VCaP (cell line): ENCODE measurements around the gene NINL.

ENCODE experiments used
- H3K27ac ChIP-seq: fragments of 450-650 bp; 2 replicates; pipeline ENCODE4 v1.5.1; 2017
- CTCF ChIP-seq: fragments of 450-650 bp; conservative IDR thresholded peaks from 2 replicates; pipeline ENCODE4 v1.5.1; 2017; ENCODE audit warnings: mild to moderate bottlenecking, moderate library complexity

NINL gene

GRCh38 chr20:25571817-25572216, 13.5 kb downstream of the NINL start:
- TF ChIP-seq CTCF, result no peak
- peak overlapping the region; percentile 82 for H3K27ac ChIP-seq

GRCh38 chr20:25571240-25571639, 14.1 kb downstream of the NINL start:
- no peak for TF ChIP-seq CTCF
- H3K27ac ChIP-seq, result peak overlapping the region; percentile 82

GRCh38 chr20:25570148-25570530, 15.2 kb downstream of the NINL start:
- no peak for TF ChIP-seq CTCF
- H3K27ac ChIP-seq, result no peak overlapping the region

- TF ChIP-seq CTCF, result no peak
- no peak overlapping the region for H3K27ac ChIP-seq
Observed at GRCh38 chr20:25567286-25567685, 18.0 kb downstream of the NINL start.

- H3K27ac ChIP-seq, result no peak overlapping the region
- TF ChIP-seq CTCF, result no peak
Observed at GRCh38 chr20:25566821-25567220, 18.5 kb downstream of the NINL start.

- no peak overlapping the region for H3K27ac ChIP-seq
- no peak for TF ChIP-seq CTCF
Observed at GRCh38 chr20:25565578-25566157, 19.7 kb downstream of the NINL start.

- no peak for TF ChIP-seq CTCF
- H3K27ac ChIP-seq, result no peak overlapping the region
Observed at GRCh38 chr20:25563876-25564275, 21.5 kb downstream of the NINL start.
